ENCODE data around the gene FAIM2. TPM values are rescaled to one million over a fixed set of nuclear protein-coding genes. Genes with fewer than 3 reads are reported as not detected.

FAIM2 gene
- total RNA-seq, 2 donors from 2014 or later = 4.6 to 9.8 TPM

DNA sequence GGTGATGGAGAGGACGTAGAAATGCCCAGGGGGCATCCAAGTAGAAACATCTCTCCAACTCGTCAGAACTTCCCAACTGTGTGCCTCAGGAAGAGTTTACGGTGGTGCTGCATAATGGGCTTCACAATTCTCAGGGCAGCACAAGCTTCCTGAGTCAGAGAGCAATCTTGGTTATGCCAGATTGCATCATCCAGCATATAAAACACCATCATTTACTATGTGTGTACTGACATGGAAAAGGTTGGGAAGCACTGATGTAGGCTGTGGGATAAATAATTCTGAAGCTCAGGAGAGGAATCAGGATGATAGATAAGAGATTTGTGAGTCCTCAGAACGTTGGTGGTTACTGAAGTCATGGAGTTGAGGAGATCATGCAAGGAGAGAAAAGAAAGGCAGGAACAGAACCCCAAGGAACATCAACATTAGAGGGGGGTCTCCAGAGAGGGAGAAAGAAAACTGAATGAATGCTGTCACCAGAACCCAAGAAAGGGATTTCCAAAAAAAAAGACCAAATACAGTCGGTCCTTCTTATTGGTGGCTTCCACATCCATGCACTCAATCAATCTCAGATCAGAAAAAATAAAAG is 70.8 kb downstream of the FAIM2 start:
- Histone ChIP-seq H3K27ac (no peak overlapping the region), H3K27me3 (no peaks in the 10 kb centered on the region), H3K4me3 (no peak overlapping the region), H3K9me3 (no peaks in the 10 kb centered on the region), H3K36me3 (no peaks in the 10 kb centered on the region), H3K4me1 (peaks cover 0 to 7% of the 10 kb centered on the region in 2 donors)
- TF ChIP-seq, protein P1, sequence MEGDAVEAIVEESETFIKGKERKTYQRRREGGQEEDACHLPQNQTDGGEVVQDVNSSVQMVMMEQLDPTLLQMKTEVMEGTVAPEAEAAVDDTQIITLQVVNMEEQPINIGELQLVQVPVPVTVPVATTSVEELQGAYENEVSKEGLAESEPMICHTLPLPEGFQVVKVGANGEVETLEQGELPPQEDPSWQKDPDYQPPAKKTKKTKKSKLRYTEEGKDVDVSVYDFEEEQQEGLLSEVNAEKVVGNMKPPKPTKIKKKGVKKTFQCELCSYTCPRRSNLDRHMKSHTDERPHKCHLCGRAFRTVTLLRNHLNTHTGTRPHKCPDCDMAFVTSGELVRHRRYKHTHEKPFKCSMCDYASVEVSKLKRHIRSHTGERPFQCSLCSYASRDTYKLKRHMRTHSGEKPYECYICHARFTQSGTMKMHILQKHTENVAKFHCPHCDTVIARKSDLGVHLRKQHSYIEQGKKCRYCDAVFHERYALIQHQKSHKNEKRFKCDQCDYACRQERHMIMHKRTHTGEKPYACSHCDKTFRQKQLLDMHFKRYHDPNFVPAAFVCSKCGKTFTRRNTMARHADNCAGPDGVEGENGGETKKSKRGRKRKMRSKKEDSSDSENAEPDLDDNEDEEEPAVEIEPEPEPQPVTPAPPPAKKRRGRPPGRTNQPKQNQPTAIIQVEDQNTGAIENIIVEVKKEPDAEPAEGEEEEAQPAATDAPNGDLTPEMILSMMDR (IDR thresholded peaks at IDR 0.05) = no peak
- DNase-seq (ENCODE audit: low spot score) = no peak

DNA sequence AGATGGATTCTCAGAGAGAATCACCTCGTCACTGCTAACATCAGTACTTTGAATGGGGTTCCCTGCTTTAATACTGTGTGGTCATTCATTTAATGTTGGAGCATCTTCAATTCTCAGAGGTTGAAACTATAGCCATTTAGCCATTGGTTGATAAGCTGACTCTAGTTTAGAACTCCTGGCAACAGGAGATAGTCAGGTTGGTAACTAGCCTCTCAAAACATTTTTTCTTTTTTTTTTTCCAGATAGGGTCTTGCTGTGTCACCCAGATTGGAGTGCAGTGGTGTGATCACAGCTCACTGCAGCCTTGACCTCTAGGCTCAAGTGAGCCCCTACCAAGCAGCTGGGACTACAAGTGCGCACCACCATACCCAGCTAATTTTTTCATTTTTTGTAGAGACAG is 72.0 kb downstream of the FAIM2 start:
- H3K4me1 ChIP-seq = peaks cover 0 to 15% of the 10 kb centered on the region in 2 donors
- H3K27ac ChIP-seq = no peak overlapping the region
- H3K4me3 ChIP-seq = no peak overlapping the region
- H3K9me3 ChIP-seq = no peaks in the 10 kb centered on the region
- DNase-seq (ENCODE audit: low spot score) = no peak
- TF ChIP-seq, protein P1 (IDR thresholded peaks at IDR 0.05) = no peak
- H3K36me3 ChIP-seq = no peaks in the 10 kb centered on the region
- H3K27me3 ChIP-seq = no peaks in the 10 kb centered on the region

DNA sequence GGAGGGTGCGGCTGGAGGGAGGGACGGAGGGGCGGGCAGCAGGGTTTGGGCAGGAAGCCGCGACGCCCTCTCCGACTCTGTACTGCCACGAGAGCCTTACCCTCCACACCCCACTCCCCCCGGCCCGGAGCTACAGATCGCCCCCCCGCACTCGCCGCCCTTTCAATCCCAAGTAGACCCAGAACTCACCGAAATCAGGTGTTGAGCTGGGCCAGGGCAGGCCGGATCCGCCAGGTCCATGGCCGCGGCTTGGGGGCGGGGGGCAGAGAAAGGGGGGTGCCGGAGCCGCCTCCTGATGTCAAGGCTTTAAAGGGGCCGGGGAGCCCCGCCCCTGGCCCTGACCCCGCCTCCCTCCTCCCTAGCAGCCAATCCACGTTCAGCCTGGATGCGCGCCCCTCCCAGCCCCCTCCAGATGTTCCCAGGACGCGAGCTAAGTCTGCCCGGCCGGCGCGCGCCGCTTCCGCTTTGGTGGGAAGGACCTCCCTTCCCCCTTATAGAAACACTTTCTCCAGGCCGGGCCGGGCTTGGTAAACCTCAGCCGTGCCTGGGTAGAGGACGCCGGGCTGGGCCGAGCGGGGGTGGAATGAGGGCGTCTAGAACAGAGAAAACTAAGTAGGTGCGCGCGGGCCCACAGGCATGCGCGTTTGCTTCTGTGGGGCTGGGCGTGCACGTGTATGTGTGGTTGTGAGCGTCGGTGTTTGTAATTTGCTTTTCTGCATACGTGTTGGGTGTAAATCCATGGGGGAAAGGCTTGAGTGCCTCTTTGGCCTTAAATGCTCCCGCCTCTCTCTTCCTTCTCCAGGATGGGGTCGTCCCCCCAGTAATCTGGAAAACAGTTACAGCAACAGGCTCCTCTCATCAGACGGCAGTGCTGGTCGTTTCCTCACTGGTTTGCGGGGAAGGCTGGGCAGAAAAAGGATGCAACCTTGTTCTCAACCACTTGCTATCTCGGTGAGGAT is 75.3 kb downstream of the FAIM2 start, which contains the start of gene NCKAP5L:
TSS of gene NCKAP5L (minus strand) at position 281 of the 959 bp plus-strand sequence. CDS start 24,369 bp downstream, outside the sequence.
- H3K4me3 ChIP-seq = peak within 1 kb of the TSS; percentile 81 to 88
- peak; percentile 98 for DNase-seq (ENCODE audit: low spot score)
- TF ChIP-seq, protein P1 (IDR thresholded peaks at IDR 0.05) = no peak
- H3K4me1 ChIP-seq = peaks cover 0 to 48% of the 10 kb centered on the region in 2 donors
- H3K27me3 ChIP-seq = no peaks in the 10 kb centered on the region
- H3K9me3 ChIP-seq = no peaks in the 10 kb centered on the region
- H3K36me3 ChIP-seq = peaks cover under 1% of the 10 kb centered on the region
- peak within 1 kb of the TSS; percentile 94 to 95 for H3K27ac ChIP-seq

DNA sequence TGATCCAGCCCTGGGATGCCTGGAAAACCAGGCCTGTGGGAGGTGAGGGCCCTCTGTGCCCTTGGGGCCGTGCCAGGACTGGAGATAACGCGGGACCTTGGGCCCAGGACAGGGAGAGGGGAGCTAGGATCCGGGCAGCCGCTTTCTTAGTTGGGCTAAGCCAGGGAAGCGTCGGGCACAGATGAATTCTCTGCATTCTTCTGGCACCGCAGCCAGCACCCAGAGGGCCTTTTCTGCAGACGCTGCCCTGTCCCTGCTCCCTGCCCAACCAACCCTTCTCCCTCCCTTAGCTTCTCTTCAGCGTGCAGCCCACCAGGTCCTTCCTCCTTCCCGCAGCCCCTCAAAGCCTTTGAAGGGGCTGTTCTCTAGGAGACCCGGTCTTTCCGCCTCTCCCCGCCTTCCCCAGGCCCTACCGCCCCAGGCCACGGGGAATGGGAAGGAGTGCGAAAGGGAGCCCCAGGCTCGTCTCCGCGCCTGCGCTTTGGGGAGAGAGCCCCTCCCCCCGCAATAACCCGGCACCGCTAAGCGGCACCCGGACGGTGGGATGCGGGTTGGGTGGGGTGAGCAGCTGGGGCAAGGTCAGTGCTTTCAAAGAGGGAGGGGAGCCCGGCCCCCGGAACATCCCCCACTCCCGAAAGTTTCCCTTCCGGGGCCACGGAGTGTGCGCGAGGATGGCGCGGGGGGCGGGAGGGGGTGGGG is 76.2 kb downstream of the FAIM2 start:
- Histone ChIP-seq H3K4me1 (peaks cover 0 to 51% of the 10 kb centered on the region in 2 donors), H3K9me3 (no peaks in the 10 kb centered on the region), H3K27me3 (no peaks in the 10 kb centered on the region), H3K36me3 (peaks cover 9% of the 10 kb centered on the region), H3K27ac (peak overlapping the region; percentile 94 to 95), H3K4me3 (peak overlapping the region; percentile 81 to 88)
- no peak for DNase-seq (ENCODE audit: low spot score)
- TF ChIP-seq, protein P1 (IDR thresholded peaks at IDR 0.05) = no peak

DNA sequence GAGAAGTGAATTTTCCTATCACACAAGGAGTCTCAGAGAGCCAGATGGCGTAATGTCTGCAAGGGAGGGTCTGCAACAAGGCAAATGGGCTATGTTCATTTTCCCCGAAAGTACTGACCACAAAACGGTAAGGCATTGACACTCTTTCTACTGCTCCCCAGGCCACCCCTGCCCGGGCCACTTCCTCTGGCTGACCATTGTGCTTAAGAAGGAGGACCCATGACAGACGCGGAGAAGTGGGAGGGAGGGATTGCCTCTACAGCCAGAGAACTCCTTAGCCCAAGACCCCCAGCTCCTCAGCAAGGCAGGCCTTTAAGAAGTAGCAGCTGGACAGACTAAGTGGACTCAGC is 76.7 kb downstream of the FAIM2 start:
- TF ChIP-seq, protein P1 (IDR thresholded peaks at IDR 0.05) = no peak
- Histone ChIP-seq H3K4me3 (peak overlapping the region; percentile 81 to 88), H3K27me3 (no peaks in the 10 kb centered on the region), H3K4me1 (peaks cover 0 to 51% of the 10 kb centered on the region in 2 donors), H3K36me3 (peaks cover 14% of the 10 kb centered on the region), H3K9me3 (no peaks in the 10 kb centered on the region), H3K27ac (peak overlapping the region; percentile 94 to 95)
- no peak for DNase-seq (ENCODE audit: low spot score)

Data from right atrium auricular region (tissue), 2 donors.